HG02588 (cell line): ENCODE measurements around the gene ZMIZ1.

Experiments used
- ATAC-seq: cut with Tn5 transposase; IDR thresholded peaks from one replicate; pipeline ENCODE4 v1.9.1; 2021; ENCODE audit warnings: mild to moderate bottlenecking, moderate library complexity; ENCODE audit not compliant: unreplicated experiment

ZMIZ1 gene

GRCh38 chr10:79184657-79185056 lies 115.9 kb downstream of the ZMIZ1 start:
- ATAC-seq = no peak

GRCh38 chr10:79185067-79185774 lies 116.5 kb downstream of the ZMIZ1 start:
- ATAC-seq = no peak

GRCh38 chr10:79185796-79186374 lies 117.1 kb downstream of the ZMIZ1 start:
- ATAC-seq = no peak

- ATAC-seq = no peak
Observed at GRCh38 chr10:79186486-79187120, 117.8 kb downstream of the ZMIZ1 start.

GRCh38 chr10:79187121-79187940 lies 118.6 kb downstream of the ZMIZ1 start:
- ATAC-seq = no peak

GRCh38 chr10:79188154-79188965 lies 119.6 kb downstream of the ZMIZ1 start:
- no peak for ATAC-seq

GRCh38 chr10:79189181-79189580 lies 120.4 kb downstream of the ZMIZ1 start:
- no peak for ATAC-seq

GRCh38 chr10:79189853-79190435 lies 121.2 kb downstream of the ZMIZ1 start:
- ATAC-seq = no peak

GRCh38 chr10:79190740-79191261 lies 122.0 kb downstream of the ZMIZ1 start:
- ATAC-seq = no peak

- ATAC-seq = no peak
Observed at GRCh38 chr10:79191951-79192676, 123.3 kb downstream of the ZMIZ1 start.

GRCh38 chr10:79192677-79193003 lies 123.9 kb downstream of the ZMIZ1 start:
- ATAC-seq = no peak

GRCh38 chr10:79193694-79194382 lies 125.1 kb downstream of the ZMIZ1 start:
- no peak for ATAC-seq

GRCh38 chr10:79195091-79195923 lies 126.5 kb downstream of the ZMIZ1 start:
- peak; percentile 80 for ATAC-seq

- no peak for ATAC-seq
Observed at GRCh38 chr10:79196470-79197461, 128.0 kb downstream of the ZMIZ1 start.

- ATAC-seq = no peak
Observed at GRCh38 chr10:79197558-79197957, 128.8 kb downstream of the ZMIZ1 start.

- ATAC-seq = no peak
Observed at GRCh38 chr10:79200346-79200745, 131.6 kb downstream of the ZMIZ1 start.

- ATAC-seq = no peak
Observed at GRCh38 chr10:79201706-79202105, 132.9 kb downstream of the ZMIZ1 start.
